ENCODE data around the gene RNF212.

GRCh38 chr4:1084394-1084793 is 29.0 kb downstream of the RNF212 start:
- TF ChIP-seq CTCF (IDR thresholded peaks at IDR 0.05) (no peak), POLR2A (IDR thresholded peaks at IDR 0.05) (no peak), EP300 (IDR thresholded peaks at IDR 0.05) (no peak)

Data from stomach (tissue), 4 donors.